ENCODE results near the gene MIF.

MIF gene

DNA sequence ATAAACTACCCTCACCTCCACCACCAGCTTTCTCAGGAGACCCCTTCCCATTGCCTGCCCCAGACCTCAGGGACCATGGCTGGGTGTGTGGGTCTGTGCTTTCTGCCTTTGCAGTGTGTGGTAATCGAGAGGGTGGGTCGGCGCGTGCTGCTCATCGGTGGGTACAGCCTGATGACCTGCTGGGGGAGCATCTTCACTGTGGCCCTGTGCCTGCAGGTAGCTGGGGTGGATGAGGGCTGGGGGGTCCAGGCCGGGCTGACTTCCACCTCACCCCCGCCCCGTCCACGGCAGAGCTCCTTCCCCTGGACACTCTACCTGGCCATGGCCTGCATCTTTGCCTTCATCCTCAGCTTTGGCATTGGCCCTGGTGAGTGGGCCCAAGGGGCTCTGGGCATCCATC, 10.5 kb upstream of the MIF start:
- TF ChIP-seq, protein P1, sequence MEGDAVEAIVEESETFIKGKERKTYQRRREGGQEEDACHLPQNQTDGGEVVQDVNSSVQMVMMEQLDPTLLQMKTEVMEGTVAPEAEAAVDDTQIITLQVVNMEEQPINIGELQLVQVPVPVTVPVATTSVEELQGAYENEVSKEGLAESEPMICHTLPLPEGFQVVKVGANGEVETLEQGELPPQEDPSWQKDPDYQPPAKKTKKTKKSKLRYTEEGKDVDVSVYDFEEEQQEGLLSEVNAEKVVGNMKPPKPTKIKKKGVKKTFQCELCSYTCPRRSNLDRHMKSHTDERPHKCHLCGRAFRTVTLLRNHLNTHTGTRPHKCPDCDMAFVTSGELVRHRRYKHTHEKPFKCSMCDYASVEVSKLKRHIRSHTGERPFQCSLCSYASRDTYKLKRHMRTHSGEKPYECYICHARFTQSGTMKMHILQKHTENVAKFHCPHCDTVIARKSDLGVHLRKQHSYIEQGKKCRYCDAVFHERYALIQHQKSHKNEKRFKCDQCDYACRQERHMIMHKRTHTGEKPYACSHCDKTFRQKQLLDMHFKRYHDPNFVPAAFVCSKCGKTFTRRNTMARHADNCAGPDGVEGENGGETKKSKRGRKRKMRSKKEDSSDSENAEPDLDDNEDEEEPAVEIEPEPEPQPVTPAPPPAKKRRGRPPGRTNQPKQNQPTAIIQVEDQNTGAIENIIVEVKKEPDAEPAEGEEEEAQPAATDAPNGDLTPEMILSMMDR (IDR thresholded peaks at IDR 0.05; ENCODE audit: low read depth, low read length): no peak
- no peak overlapping the region for H3K4me3 ChIP-seq (ENCODE audit: low read depth, low read length)

DNA sequence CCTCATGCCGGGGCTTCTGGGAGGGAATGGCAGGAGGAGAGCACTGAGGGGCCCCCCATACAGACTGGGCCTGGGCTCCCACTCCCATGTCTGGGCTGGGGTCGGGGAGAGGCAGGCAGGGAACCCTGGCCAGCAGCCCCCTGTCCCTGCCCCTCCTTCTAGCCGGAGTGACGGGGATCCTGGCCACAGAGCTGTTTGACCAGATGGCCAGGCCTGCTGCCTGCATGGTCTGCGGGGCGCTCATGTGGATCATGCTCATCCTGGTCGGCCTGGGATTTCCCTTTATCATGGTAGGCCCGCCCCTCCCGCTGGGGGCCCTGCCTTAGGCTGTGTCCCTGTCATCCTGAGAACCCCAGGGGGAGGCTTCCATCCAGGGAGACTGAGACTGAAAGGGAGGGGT, 10.0 kb upstream of the MIF start:
- no peak overlapping the region for H3K4me3 ChIP-seq (ENCODE audit: low read depth, low read length)
- TF ChIP-seq, protein P1 (IDR thresholded peaks at IDR 0.05; ENCODE audit: low read depth, low read length): no peak

DNA sequence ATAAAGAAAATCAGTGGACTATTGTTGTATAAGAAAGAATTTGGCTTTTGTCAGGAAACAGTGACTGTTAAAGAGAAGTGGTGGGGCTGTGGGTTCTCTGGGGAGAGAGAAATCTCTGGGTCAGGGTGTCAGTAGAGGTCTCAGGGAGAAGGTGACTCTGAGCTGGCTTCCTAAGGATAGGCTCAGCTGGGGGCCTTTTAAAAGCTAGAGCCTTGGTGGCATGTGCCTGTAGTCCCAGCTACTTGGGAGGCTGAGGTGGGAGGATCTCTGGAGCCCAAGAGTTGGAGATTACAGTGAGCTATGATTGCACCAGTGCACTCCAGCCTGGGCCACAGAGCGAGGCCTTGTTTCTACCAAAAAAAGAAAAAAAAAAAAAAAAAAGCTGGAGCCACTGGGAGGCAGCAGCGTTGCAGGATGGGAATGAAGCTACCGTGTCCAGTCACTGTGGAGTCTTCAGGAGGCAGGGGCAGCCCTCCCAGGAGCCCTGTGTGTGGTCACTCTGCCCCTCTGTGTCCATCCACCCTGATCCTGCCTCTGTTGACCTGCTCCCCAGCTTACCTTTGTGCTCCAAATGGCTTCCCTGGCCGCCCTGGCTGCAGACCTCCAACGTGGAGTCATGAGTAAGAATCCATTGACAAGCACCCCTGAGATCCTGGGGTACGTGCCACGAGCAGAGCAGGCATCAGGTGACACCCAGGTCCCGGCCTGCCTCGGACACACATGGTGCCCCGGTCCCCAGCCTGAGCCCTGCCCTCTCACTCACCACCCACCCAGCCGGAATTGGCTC, 5.4 kb upstream of the MIF start:
- H3K4me3 ChIP-seq (ENCODE audit: low read depth, low read length): no peak overlapping the region
- TF ChIP-seq, protein P1 (IDR thresholded peaks at IDR 0.05; ENCODE audit: low read depth, low read length): 0 out of 2 replicates have a peak, but pooled peaks have one; percentile 15

- no peak overlapping the region for H3K4me3 ChIP-seq (ENCODE audit: low read depth, low read length)
- TF ChIP-seq, protein P1 (IDR thresholded peaks at IDR 0.05; ENCODE audit: low read depth, low read length): no peak
These were observed 4.6 kb upstream of the MIF start for GRCh38 chr22:23889620-23890019.

DNA sequence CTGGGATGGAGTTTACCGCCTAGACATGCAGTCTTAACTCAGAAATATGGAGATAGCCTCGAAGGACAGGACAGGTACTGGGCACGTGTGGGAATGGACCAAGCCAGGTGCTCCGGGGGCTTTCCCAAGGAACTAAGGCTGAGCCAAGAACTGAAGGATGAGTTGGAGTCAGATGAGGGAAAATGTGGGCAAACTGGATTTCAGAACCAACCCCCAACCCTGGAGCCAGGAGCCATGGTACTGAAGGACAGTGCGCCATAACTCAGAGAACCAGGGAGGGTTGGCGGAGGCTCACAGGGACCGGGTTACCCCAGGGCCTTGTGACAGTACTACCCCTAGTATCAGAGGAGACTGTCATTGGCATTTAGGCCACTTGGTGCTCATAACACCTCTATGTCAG, 2.5 kb upstream of the MIF start:
- no peak overlapping the region for H3K4me3 ChIP-seq (ENCODE audit: low read depth, low read length)
- TF ChIP-seq, protein P1 (IDR thresholded peaks at IDR 0.05; ENCODE audit: low read depth, low read length): no peak

GRCh38 chr22:23892130-23892529, 2.1 kb upstream of the MIF start:
- no peak overlapping the region for H3K4me3 ChIP-seq (ENCODE audit: low read depth, low read length)
- TF ChIP-seq, protein P1 (IDR thresholded peaks at IDR 0.05; ENCODE audit: low read depth, low read length): no peak

GRCh38 chr22:23892706-23893105, 1.5 kb upstream of the MIF start:
- TF ChIP-seq, protein P1 (IDR thresholded peaks at IDR 0.05; ENCODE audit: low read depth, low read length): no peak
- H3K4me3 ChIP-seq (ENCODE audit: low read depth, low read length): no peak overlapping the region
